ENCODE measurements around the gene RNF187. TPM values are rescaled to one million over a fixed set of nuclear protein-coding genes. Genes with fewer than 3 reads are reported as not detected.

The RNF187 gene
- total and polyA plus RNA-seq, 10 of the 15 experiments (the other 5 are each of a cell fraction or from before 2014, with no cell fraction given): 2.6 to 116 (median 29.5) TPM

GRCh38 chr1:228544921-228545591 lies 57.9 kb downstream of the RNF187 start (continued):
- no peak for TF ChIP-seq CTCF (IDR thresholded peaks at IDR 0.05 in 2 of 3, conservative IDR thresholded peaks at IDR 0.05 in 1 of 3; ENCODE audit: control insufficient read depth in 2 of 3, extremely low read depth in 1 of 3, insufficient read depth in 1 of 3, low read depth in 3 of 3, low read length in 3 of 3)

Small RNAs within 50 kb of the gene (microRNA-seq; reads per million reads assigned to microRNA genes)
- gene MIR4666A: not detected

Small RNAs within 50 kb of the gene (small RNA-seq; reads per million reads assigned to genes)
- gene MIR4666A: 0.35 reads per million

Other genes starting within 250 kb of the RNF187 start
- 16.5 and 17.3 TPM in 2 replicates for gene TRIM11, start 80.5 kb upstream of the RNF187 start, total RNA-seq (2014; rRNA removed)
- gene TRIM11, start 80.5 kb upstream of the RNF187 start, total RNA-seq (2014; rRNA removed; fragmentation: Illumina TruSeq; extraction: Trizol): 13.5 TPM in 2 replicates
- 32.5 and 33.7 TPM in 2 replicates for gene TRIM11, start 80.5 kb upstream of the RNF187 start, total RNA-seq (2021)
- 6.4 and 8.5 TPM in 2 replicates for gene TRIM11, start 80.5 kb upstream of the RNF187 start, polyA plus RNA-seq (2011; rRNA removed)
- gene TRIM11, start 80.5 kb upstream of the RNF187 start, polyA plus RNA-seq (2014; fragmentation: Illumina TruSeq; extraction: Trizol): 6.5 and 11.3 TPM in 2 replicates
- gene TRIM11, start 80.5 kb upstream of the RNF187 start, polyA plus RNA-seq (2014; fragmentation: Nextera tagmentation; extraction: Ambion mirVana): 1 to 10 TPM; 1.3 to 3.0 TPM
- gene TRIM11, start 80.5 kb upstream of the RNF187 start, polyA plus RNA-seq (2014; rRNA removed): 18.8 and 24.6 TPM in 2 replicates
- 10 to 100 TPM; 12.9 to 15.0 TPM for gene TRIM11, start 80.5 kb upstream of the RNF187 start, polyA plus RNA-seq (2016; fragmentation: Nextera tagmentation; extraction: Ambion mirVana)
- gene TRIM17, start 70.5 kb upstream of the RNF187 start, total RNA-seq (2014; rRNA removed): 0.11 TPM in 1 of 2 replicates, not detected in the other
- gene TRIM17, start 70.5 kb upstream of the RNF187 start, total RNA-seq (2014; rRNA removed; fragmentation: Illumina TruSeq; extraction: Trizol): not detected in 2 replicates
- gene TRIM17, start 70.5 kb upstream of the RNF187 start, total RNA-seq (2021): not detected in 2 replicates
- not detected in 2 replicates for gene TRIM17, start 70.5 kb upstream of the RNF187 start, polyA plus RNA-seq (2011; rRNA removed)
- gene TRIM17, start 70.5 kb upstream of the RNF187 start, polyA plus RNA-seq (2014; fragmentation: Illumina TruSeq; extraction: Trizol): not detected in 2 replicates
- not detected for gene TRIM17, start 70.5 kb upstream of the RNF187 start, polyA plus RNA-seq (2014; fragmentation: Nextera tagmentation; extraction: Ambion mirVana)
- not detected in 2 replicates for gene TRIM17, start 70.5 kb upstream of the RNF187 start, polyA plus RNA-seq (2014; rRNA removed)
- under 1 TPM; 0.16 to 0.32 TPM for gene TRIM17, start 70.5 kb upstream of the RNF187 start, polyA plus RNA-seq (2016; fragmentation: Nextera tagmentation; extraction: Ambion mirVana)
- gene RHOU, start 248.1 kb downstream of the RNF187 start, total RNA-seq (2014; rRNA removed): not detected in 2 replicates
- not detected in 2 replicates for gene RHOU, start 248.1 kb downstream of the RNF187 start, total RNA-seq (2014; rRNA removed; fragmentation: Illumina TruSeq; extraction: Trizol)
- 0.08 TPM in 1 of 2 replicates, not detected in the other for gene RHOU, start 248.1 kb downstream of the RNF187 start, total RNA-seq (2021)
- gene RHOU, start 248.1 kb downstream of the RNF187 start, polyA plus RNA-seq (2011; rRNA removed): not detected in 2 replicates
- not detected in 2 replicates for gene RHOU, start 248.1 kb downstream of the RNF187 start, polyA plus RNA-seq (2014; fragmentation: Illumina TruSeq; extraction: Trizol)
- gene RHOU, start 248.1 kb downstream of the RNF187 start, polyA plus RNA-seq (2014; fragmentation: Nextera tagmentation; extraction: Ambion mirVana): not detected
- not detected in 2 replicates for gene RHOU, start 248.1 kb downstream of the RNF187 start, polyA plus RNA-seq (2014; rRNA removed)
- gene RHOU, start 248.1 kb downstream of the RNF187 start, polyA plus RNA-seq (2016; fragmentation: Nextera tagmentation; extraction: Ambion mirVana): not detected